Stimulated activated CD4-positive, alpha-beta T cell treated with anti-CD3 and anti-CD28 coated beads, Interleukin-4, amount 100 ng/mL, for 24 hours (primary cell): Measurements from ENCODE around the gene CFAP20DC.
"Not testable (repeated sequence)": the region's sequence is repeated elsewhere in the genome, so short reads cannot be mapped to it uniquely, and the experiment has no call there.

ENCODE experiments used
- DNase-seq: peaks from one replicate; pipeline ENCODE4 v3.0.0-alpha.2; 2020

CFAP20DC gene

DNA sequence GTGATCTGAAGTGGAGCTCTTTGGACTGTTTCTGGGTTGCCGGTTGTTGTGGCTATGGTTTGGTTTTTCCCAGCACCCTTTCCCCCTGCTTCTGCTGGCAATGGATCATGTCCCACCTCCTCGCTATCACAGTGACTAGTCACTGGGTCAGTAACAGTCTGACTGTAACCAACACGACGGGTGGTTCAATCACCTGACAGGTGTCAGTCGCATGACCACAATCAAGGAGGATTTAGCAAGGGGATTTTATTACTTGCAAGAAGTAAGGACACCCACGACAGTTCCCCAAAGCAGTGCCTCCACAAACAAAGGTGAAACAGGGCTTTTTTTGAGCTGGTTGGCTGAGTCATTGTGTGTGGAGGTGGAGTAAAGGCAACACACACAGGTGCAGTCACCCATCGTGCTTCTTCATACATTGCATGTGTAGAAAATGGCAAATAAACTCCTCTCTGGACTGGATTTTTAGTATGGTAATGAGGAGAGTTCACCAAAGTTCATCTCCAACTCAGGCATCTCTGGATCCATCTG is 324.4 kb downstream of the CFAP20DC start:
- no peak for DNase-seq

DNA sequence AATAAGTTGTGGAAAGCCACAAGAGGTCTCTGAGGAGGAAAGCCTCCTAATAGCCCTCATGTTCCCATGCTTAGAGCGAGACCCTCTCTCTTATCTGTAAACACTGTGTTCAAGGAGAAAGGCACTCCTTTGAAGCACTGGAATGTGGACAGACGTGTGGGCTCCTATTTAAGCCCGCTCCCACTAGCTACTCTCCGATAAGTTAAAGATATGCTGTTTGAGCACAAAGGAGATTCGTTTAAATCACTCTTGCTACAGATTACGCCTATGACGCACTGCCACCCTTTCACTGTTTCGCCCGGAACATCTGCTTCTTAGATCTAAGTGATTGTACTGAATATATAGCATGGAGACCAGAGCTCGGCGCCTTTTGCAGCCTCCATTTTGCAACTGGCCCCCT is 325.5 kb downstream of the CFAP20DC start:
- DNase-seq: no peak

- DNase-seq: no peak
Measured at GRCh38 chr3:58723173-58723572, 326.7 kb downstream of the CFAP20DC start.

- no peak for DNase-seq
Measured at GRCh38 chr3:58722561-58722960, 327.3 kb downstream of the CFAP20DC start.

DNA sequence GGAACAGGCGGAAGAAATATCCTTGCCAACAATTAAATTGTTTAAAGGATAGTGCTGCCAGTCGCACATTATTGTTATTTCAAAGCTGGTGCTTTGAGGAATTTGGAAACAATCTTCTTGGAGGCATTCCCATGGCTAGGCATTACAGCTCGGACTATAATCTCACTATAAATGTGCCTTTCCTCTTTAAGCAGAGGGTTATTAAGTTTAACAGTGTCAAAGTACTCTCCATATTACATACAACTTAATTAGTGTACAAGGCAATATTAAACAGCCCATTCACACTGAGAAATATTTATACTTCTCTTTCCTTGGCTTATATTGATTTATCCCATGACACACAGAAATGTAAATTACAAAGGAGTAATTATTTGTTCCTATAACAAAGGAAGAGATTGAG is 329.3 kb downstream of the CFAP20DC start:
- DNase-seq: no peak

- no peak for DNase-seq
Measured at GRCh38 chr3:58719684-58720083, 330.1 kb downstream of the CFAP20DC start.

- DNase-seq: no peak
Measured at GRCh38 chr3:58713715-58714401, 336.0 kb downstream of the CFAP20DC start.

- no peak for DNase-seq
Measured at GRCh38 chr3:58711871-58712270, 338.0 kb downstream of the CFAP20DC start.

GRCh38 chr3:58708983-58709382 is 340.8 kb downstream of the CFAP20DC start:
- not testable (repeated sequence) for DNase-seq

- DNase-seq: no peak
Measured at GRCh38 chr3:58708116-58708791, 341.6 kb downstream of the CFAP20DC start.

GRCh38 chr3:58707390-58707930 is 342.4 kb downstream of the CFAP20DC start:
- no peak for DNase-seq

DNA sequence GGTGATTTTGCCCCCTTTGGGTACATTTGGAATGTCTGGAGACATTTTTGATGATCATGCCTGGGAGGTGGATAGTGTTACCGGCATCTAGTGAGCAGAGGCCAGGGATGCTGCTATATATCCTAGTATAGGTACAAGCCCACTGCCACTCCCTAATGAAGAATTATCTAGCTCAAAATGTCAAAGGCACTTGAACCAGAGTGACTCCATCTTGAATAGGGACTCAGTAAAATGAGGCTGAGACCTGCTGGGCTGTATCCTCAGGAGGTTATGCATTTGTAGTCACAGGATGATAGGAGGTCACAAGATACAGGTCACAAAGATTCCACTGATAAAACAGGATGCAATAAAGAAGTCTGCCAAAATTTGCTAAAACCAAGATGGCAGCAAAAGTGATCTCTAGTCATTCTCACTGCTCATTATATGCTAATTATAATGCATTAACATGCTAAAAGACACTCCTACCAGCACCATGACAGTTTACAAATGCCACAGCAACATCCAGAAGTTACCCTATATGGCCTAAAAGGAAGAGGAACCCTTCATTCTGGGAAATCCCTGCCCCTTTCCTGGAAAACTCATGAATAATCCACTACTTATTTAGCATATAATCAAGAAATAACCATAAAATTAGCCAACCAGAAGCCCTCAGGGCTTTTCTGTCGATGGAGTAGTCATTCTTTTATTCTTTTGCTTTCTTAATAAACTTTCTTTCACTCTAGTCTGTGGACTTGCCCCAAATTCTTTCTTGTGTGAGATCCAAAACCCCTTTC is 343.2 kb downstream of the CFAP20DC start:
- DNase-seq: no peak

DNA sequence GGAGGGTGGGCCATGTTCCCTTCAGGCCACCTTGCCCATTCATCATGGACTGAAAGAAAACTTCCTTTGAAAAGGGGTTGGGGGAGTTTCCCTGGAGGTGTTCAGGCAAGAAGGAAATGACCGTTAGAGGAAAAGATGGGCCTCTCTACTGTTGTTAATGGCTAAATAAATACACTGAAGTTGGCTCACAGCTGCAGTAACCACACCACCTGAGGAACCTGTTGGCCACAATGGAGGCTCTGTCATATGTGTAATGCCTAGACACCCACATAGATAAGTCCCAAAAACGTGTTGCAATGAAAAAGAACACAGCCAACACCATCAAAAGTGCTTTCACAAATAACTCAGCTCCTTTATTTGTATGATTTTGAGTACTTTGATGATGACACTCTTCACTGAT is 345.1 kb downstream of the CFAP20DC start:
- DNase-seq: no peak

DNA sequence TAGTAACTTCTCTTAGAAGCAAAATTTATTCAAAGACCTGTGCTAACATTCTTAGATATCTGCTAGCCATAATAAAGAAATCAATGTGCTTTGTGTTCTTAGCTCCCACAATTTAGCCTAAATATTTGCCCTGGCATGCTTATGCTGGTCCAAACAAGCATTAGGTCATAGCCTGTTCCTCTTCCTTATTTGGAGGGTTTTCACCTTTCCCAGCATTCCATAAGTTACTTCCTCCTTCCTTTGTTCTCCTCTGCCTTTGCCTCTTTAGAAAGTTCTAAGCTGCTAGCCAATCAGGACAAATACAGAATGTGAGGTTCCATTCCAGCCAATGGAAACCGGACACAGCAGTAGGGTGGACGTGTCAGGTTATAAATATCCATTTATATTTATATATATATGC is 345.5 kb downstream of the CFAP20DC start:
- DNase-seq: not testable (repeated sequence)

GRCh38 chr3:58698246-58698645 is 351.6 kb downstream of the CFAP20DC start:
- no peak for DNase-seq

DNA sequence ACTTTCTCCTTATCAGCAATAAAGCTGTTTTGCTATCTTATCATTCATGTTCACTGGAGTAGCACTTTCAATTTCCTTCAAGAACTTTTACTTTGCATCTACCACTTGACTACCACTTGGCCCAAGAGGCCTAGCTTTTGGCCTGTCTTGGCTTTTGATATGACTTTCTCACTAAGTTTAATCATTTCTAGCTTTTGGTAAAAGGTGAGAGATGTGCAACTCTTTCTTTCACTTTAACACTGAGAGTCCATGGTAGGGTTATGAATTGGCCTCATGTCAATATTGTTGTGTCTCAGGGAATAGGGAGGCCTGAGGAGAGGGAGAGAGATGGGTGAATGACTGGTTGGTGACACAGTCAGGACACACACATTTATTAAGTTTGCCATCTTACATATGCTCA is 352.3 kb downstream of the CFAP20DC start:
- DNase-seq: no peak

DNA sequence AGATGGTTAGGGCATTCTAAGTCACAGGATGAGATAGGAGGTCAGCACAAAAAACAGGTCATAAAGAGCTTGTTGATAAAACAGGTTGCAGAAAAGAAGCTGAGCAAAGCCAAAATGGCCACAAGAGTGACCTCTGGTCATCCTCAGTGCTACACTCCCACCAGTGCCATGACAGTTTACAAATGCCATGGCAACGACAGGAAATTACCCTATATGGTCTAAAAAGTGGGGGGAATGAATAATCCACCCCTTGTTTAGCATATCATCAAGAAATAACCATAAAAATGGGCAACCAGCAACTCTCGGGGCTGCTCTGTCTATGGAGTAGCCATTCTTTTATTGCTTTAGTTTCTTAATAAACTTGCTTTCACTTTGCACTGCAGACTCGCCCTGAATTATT is 353.0 kb downstream of the CFAP20DC start:
- DNase-seq: not testable (repeated sequence)

DNA sequence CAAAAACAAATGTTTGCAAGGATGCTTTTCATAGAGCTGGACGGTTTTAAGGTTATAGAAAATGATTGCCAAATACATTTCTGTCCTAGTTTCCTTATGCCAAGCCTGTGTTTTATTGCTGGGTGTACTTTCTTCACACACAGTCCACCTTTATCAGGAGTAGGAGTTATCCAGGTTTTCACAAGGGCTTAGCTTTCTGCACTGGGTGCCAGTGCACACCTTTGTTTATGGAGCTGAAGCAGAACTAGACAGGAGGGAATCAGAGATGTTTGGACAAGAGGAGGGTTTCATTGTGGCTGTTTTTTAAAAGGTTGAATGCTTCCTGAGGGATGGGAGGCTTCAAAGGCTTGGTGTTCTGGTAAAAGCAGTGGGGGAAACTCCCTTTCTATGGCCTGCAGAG is 353.7 kb downstream of the CFAP20DC start:
- no peak for DNase-seq

- not testable (repeated sequence) for DNase-seq
Measured at GRCh38 chr3:58695284-58695683, 354.5 kb downstream of the CFAP20DC start.

GRCh38 chr3:58693940-58694850 is 355.6 kb downstream of the CFAP20DC start:
- DNase-seq: no peak

GRCh38 chr3:58692484-58692883 is 357.3 kb downstream of the CFAP20DC start:
- no peak for DNase-seq
